GM13976 (cell line): ENCODE measurements around the gene EGR4.

Experiments used
- DNase-seq: peaks from one replicate; pipeline ENCODE4 v3.0.0; 2012; ENCODE audit warnings: low spot score
- in situ Hi-C: fragments of 300-500 bp; cut with MboI; formaldehyde crosslinking; loops from one replicate; pipeline ENCODE4 v1.12.0; 2022; ENCODE audit warnings: low sequenced_read_pairs, mixed read lengths, inconsistent platforms; ENCODE audit not compliant: unreplicated experiment
- TF ChIP-seq, protein P1 (sequence below): IDR thresholded peaks from 2 replicates; pipeline ENCODE4 v1.5.1; 2012; ENCODE audit warnings: borderline replicate concordance, mild to moderate bottlenecking; ENCODE audit not compliant: insufficient read depth; ENCODE audit errors: extremely low read depth, missing control alignments, control extremely low read depth

The EGR4 gene

GRCh38 chr2:73293534-73294171 lies at the start of gene EGR4:
EGR4 (minus strand) TSS chr2:73293548; CDS start chr2:73293317, 231 bp downstream.
- peak; percentile 97 for DNase-seq
- TF ChIP-seq, protein P1, sequence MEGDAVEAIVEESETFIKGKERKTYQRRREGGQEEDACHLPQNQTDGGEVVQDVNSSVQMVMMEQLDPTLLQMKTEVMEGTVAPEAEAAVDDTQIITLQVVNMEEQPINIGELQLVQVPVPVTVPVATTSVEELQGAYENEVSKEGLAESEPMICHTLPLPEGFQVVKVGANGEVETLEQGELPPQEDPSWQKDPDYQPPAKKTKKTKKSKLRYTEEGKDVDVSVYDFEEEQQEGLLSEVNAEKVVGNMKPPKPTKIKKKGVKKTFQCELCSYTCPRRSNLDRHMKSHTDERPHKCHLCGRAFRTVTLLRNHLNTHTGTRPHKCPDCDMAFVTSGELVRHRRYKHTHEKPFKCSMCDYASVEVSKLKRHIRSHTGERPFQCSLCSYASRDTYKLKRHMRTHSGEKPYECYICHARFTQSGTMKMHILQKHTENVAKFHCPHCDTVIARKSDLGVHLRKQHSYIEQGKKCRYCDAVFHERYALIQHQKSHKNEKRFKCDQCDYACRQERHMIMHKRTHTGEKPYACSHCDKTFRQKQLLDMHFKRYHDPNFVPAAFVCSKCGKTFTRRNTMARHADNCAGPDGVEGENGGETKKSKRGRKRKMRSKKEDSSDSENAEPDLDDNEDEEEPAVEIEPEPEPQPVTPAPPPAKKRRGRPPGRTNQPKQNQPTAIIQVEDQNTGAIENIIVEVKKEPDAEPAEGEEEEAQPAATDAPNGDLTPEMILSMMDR = no peak
- in situ Hi-C loops = no loop called here

- no peak for DNase-seq
- TF ChIP-seq, protein P1 = no peak
- in situ Hi-C loops = no loop called here
Observed at GRCh38 chr2:73341039-73341438, 47.7 kb upstream of the EGR4 start.

GRCh38 chr2:73339201-73339600 lies 45.9 kb upstream of the EGR4 start:
- DNase-seq = no peak
- in situ Hi-C loops = no loop called here
- TF ChIP-seq, protein P1 = no peak

GRCh38 chr2:73337828-73338227 lies 44.5 kb upstream of the EGR4 start:
- DNase-seq = no peak
- TF ChIP-seq, protein P1 = no peak
- in situ Hi-C loops = no loop called here

DNA sequence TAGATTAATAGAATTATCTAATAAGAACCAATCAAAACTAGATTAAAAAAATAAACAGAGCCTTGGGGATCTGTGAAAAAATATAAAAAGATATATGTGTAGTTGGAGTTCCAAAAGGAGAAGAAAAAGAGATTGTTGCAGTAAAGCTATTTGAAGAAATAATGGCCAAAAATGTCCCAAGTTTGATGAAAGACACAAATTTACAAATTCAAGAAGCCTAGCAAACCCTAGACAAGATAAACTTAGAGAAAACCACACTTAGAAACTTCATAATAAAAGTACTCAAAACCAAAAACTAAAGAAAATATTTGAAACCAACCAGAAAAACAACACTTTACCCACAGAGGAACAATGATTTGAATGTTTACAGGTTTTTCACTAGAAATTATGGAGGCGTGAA lies 41.3 kb upstream of the EGR4 start:
- DNase-seq = no peak
- TF ChIP-seq, protein P1 = no peak
- in situ Hi-C loops = no loop called here

GRCh38 chr2:73334045-73334444 lies 40.7 kb upstream of the EGR4 start:
- no peak for DNase-seq
- TF ChIP-seq, protein P1 = no peak
- in situ Hi-C loops = no loop called here
